Urinary bladder (tissue), 4 donors: ENCODE results near the gene DNAJB6. TPM values are rescaled to one million over a fixed set of nuclear protein-coding genes. Genes with fewer than 3 reads are reported as not detected.

Source experiments
- DNase-seq: peaks from one replicate; pipeline ENCODE4 v3.0.0-alpha.2; 2015; ENCODE audit errors: extremely low spot score
- H3K27ac ChIP-seq: one replicate; pipeline ENCODE4 v1.5.1; 2013; ENCODE audit warnings: low read depth, mild to moderate bottlenecking, moderate library complexity
- H3K36me3 ChIP-seq: one replicate; pipeline ENCODE4 v1.6.1; 2013; ENCODE audit warnings: mild to moderate bottlenecking, moderate library complexity; ENCODE audit not compliant: insufficient read depth
- H3K4me1 ChIP-seq: one replicate; pipeline ENCODE4 v1.6.1; 2013; ENCODE audit warnings: mild to moderate bottlenecking, moderate library complexity; ENCODE audit not compliant: insufficient read depth
- H3K4me3 ChIP-seq: one replicate; pipeline ENCODE4 v1.5.1; 2013; ENCODE audit warnings: low read depth, low read length
- WGBS: extraction: QIAGEN DNeasy Blood & Tissue Kit; methylation state at CpG from one replicate; pipeline ENCODE4 v1.1.7; 2013; 5-methylcytosine and 5-hydroxymethylcytosine counted together
- polyA plus RNA-seq: library from polyadenylated mRNA; stranded (reverse); fragments of 200-250 nt; gene quantifications from one replicate; pipeline ENCODE4 v1.2.3, GENCODE V29; 2013
- total RNA-seq: library from RNA; depleted of rRNA; stranded (reverse); fragments of >200 nt; gene quantifications from one replicate; pipeline ENCODE4 v1.2.3, GENCODE V29; 2014
- donor health status: healthy with polysubstance abuse.
- donor health status: healthy.

Gene DNAJB6
- total and polyA plus RNA-seq, 2 donors, result 90.4 to 137 TPM

DNA sequence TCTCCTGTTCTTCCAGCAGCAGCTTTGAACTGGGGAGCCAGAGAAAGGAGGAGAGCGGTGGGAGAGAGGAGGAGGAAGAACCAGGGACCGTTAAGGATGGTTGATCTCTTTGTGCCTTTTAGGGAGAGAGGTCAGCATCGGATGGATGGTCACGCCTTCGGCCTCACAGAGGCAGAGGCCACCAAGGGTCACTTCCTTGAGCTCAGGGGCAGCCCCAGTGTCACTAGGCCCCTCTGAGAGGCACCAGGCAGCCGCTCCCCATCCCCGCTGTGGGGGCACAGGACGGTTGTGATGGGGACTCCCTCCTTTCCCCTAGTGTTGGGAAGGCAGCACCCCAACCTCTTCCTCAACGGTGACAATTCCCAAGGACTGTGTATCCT is 121.4 kb downstream of the DNAJB6 start:
- WGBS, result 77% methylated on average over 9 of the region's 9 CpGs
- H3K36me3 ChIP-seq, result no peaks in the 10 kb centered on the region
- DNase-seq, result no peak
- no peaks in the 10 kb centered on the region for H3K4me1 ChIP-seq
- H3K27ac ChIP-seq, result no peak overlapping the region
- no peak overlapping the region for H3K4me3 ChIP-seq

DNA sequence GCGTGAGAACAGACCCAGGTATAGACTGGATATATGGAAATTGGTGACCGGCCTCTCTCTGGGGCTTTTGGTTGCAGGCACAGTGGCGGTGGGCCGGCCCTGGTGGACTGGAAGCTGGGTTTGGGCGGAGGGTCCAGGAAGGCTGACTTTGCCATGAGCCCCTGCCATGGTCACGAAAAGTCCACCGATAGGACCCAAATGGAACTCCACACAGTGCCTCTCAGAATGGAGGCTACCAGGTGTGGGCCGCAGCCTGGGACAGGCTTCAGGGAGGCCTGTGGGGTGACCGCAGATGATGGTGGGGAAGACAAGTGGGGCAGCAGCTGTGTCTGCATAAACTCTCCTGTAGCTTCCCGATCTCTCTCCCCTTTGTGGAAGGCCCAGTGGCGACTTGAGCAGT is 123.2 kb downstream of the DNAJB6 start:
- Histone ChIP-seq H3K4me3 (no peak overlapping the region), H3K36me3 (no peaks in the 10 kb centered on the region), H3K4me1 (no peaks in the 10 kb centered on the region), H3K27ac (no peak overlapping the region)
- WGBS, result 93% methylated on average over 11 of the region's 11 CpGs
- DNase-seq, result no peak

DNA sequence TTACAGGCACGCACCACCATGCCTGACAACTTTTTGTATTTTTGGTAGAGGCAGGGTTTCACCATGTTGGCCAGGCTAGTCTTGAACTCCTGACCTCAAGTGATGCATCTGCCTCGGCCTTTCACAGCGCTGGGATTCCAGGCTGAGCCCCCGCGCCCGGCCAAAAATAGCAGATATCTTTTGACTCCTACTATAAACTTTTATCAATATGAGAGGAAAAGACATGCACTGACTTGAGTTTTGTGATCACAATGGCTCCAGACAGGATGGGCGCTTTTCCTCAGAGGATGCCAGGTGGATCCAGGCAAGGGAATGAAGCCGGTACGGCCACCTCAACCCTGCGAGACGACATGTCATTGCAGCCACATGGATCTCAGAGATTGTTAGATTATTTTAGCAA is 123.9 kb downstream of the DNAJB6 start:
- Histone ChIP-seq H3K36me3 (no peaks in the 10 kb centered on the region), H3K27ac (no peak overlapping the region), H3K4me3 (no peak overlapping the region), H3K4me1 (no peaks in the 10 kb centered on the region)
- 46% methylated on average over 11 of the region's 11 CpGs for WGBS
- DNase-seq, result no peak

DNA sequence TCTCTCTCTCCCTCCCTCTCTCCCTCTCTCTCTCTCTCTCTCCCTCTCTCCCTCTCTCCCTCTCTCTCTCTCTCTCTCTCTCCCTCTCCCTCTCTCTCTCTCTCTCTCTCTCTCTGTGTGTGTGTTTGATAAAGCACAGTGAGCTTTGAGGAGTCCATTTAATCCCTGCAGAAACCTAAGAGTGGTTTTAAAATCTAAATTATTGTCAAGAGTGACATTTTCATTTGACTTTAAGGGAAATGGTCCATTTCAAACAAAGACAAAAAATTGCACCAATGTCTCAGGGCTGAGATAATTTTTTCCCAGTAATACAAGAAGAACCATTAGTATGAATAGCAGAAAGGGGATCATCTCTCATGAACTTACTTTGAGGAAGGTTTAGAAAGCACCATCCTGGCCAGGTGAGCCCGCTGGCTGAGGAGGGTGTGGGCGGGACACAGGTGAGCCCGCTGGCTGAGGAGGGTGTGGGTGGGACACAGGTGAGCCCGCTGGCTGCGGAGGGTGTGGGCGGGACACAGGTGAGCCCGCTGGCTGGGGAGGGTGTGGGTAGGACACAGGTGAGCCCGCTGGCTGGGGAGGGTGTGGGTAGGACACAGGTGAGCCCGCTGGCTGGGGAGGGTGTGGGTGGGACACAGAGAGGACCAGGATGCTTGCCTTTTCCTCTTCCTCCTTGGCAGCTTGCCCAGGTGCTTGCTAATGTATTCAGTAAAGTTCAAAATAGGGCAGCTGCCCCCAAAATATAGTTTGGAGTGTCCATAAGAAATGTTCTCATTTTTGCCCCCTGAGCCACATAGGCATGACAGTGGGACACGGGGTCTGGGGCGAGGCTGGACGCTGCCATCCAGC is 125.0 kb downstream of the DNAJB6 start:
- H3K27ac ChIP-seq, result no peak overlapping the region
- H3K4me3 ChIP-seq, result no peak overlapping the region
- 56% methylated on average over 12 of the region's 12 CpGs for WGBS
- no peaks in the 10 kb centered on the region for H3K4me1 ChIP-seq
- no peak for DNase-seq
- H3K36me3 ChIP-seq, result no peaks in the 10 kb centered on the region

DNA sequence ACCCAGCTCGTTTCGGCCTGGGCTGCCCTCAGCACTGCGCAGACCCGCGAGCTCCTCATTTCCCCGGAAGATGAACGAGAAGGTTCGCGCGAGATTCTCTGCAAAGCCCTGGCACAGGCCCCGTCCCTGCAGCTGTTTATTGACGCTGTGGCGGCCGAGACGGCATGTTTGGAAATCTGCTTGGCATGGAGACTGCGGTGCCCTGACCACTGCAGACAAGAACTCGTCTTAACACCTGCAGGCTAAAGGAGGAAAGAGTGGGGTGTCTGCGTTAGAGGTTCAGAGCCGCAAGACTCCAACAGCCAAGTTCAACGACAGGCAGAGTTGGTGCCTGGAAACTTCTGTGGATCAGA is 125.6 kb downstream of the DNAJB6 start:
- no peaks in the 10 kb centered on the region for H3K36me3 ChIP-seq
- no peak for DNase-seq
- WGBS, result 75% methylated on average over 20 of the region's 20 CpGs
- H3K4me3 ChIP-seq, result no peak overlapping the region
- no peak overlapping the region for H3K27ac ChIP-seq
- H3K4me1 ChIP-seq, result no peaks in the 10 kb centered on the region

DNA sequence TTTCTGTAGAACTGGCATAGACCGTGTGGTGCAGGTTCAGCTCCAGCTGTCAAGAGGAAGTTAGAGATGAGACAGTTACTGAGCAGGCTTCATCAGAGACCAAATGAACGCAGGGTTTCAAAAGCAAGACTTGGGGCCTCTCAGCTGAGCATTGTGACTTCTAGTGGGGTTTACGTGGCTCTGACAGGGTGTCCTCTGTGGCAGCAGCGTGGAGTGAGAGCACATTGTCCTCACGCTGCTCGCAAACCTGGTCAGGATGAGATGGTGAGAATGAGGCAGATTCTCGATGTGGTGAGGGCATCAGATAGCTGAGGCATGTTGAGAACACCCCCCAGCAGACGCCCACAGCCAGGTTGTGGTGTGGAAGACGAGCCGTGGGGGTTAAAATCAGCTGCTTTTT is 126.0 kb downstream of the DNAJB6 start:
- DNase-seq, result no peak
- no peak overlapping the region for H3K27ac ChIP-seq
- no peaks in the 10 kb centered on the region for H3K4me1 ChIP-seq
- whole genome bisulfite sequencing, result 57% methylated on average over 10 of the region's 10 CpGs
- H3K4me3 ChIP-seq, result no peak overlapping the region
- H3K36me3 ChIP-seq, result no peaks in the 10 kb centered on the region

DNA sequence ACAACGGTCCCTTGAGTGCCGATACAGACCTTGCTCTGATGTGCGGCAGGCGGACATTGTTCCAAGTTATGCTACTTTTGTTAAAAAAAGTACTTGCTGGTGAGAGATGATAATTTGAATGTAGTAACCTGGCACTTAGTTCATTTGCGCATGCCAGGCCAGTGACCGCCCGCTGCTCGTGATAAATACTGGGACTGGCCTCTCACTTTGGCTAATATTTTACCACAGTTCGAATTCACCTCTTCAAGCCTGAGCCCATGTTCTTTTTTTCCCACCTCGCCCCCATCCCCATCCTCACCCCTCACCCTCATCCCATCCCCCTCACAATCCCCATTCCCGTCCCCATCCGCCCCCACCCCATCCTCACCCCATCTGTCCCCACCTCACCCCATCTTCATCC is 126.4 kb downstream of the DNAJB6 start:
- DNase-seq, result no peak
- Histone ChIP-seq H3K4me3 (no peak overlapping the region), H3K4me1 (no peaks in the 10 kb centered on the region), H3K36me3 (no peaks in the 10 kb centered on the region), H3K27ac (no peak overlapping the region)
- 74% methylated on average over 12 of the region's 12 CpGs for WGBS

DNA sequence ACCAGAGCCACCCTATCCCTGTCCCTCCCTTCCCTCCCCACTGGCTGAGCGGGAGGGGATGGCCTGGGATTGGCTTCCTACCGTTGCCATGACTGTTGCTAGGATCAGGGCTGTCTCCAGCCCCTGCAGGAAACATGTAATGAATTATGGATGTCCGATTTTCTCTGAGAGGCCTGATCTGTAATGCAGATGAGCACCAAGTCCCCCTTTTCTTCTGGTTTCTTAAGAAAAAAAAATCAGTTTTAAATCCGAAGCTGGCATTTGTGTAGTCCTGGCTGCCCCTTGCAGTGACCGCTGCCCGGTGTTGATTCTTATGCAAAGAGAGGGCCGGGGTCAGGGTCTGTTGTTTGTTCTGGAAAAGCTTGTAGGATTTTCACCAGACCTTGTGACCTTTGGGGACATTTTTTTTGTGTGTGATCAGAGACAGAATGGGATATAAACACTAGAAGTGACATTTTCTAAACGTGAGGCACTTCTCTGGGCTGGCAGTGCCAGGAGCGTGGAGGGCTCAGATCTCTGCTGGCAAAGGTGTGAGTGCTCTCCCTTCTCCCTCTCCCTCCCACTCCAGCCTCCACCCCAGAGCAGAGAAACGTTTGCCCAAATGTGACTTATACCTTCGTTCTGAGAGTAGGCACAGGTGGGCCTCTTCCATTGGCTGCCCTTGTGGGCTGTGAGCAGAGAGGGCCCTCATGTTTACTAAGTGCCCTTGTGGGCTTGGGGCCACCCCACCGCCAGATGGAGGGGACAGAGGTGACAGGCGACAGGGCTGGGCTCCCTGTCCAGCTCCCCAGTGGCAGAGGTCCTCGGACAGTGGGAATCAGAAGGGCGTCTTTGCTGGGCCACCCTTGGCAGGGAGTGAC is 127.5 kb downstream of the DNAJB6 start:
- no peak for DNase-seq
- H3K4me3 ChIP-seq, result no peak overlapping the region
- H3K36me3 ChIP-seq, result no peaks in the 10 kb centered on the region
- no peak overlapping the region for H3K27ac ChIP-seq
- WGBS, result 39% methylated on average over 15 of the region's 15 CpGs
- no peaks in the 10 kb centered on the region for H3K4me1 ChIP-seq

DNA sequence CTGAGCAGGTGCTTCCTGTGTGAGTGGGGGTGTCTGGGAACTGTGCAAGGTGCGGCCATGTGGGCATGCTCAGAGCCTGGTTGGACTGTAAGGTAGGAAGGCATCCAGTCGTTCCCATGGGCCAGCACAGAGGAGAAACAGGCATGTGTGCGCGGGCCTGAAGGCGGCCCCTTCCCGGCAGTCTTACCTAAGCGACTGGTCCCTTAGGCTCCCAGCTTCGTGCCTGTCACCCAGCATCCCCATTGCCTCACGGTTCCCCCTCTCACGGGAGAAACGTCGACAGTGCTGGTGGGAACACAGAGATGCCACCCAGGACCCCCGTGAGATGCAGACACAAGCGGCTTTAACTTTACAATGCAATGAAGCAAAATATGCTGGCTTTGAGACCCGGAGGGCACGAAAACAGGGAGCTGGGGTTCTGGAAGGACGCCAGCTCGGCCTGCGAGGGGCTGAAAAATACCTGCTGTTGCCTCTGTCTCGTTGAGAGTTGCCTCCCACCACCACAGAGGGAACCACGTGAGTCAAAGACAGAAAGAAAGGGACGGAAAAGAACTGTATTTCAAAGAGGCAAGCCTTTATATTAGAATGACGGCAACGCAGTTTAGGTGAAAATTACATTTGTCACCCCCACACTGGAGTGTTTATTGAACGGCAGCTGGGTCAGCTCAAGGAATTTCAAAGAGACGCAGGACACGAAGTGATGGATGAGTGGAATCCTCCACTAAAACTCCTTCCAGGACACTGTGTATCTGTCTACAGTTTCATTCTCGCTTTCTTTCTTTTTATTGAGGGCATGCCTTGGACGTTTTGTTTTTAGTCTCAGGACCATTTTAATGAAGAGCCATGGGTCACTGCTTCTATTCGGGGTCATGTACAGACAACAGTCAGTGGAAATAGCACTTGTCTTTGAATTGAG is 128.4 kb downstream of the DNAJB6 start:
- no peaks in the 10 kb centered on the region for H3K36me3 ChIP-seq
- H3K4me3 ChIP-seq, result no peak overlapping the region
- no peaks in the 10 kb centered on the region for H3K4me1 ChIP-seq
- WGBS, result 28% methylated on average over 30 of the region's 30 CpGs
- no peak for DNase-seq
- H3K27ac ChIP-seq, result no peak overlapping the region

DNA sequence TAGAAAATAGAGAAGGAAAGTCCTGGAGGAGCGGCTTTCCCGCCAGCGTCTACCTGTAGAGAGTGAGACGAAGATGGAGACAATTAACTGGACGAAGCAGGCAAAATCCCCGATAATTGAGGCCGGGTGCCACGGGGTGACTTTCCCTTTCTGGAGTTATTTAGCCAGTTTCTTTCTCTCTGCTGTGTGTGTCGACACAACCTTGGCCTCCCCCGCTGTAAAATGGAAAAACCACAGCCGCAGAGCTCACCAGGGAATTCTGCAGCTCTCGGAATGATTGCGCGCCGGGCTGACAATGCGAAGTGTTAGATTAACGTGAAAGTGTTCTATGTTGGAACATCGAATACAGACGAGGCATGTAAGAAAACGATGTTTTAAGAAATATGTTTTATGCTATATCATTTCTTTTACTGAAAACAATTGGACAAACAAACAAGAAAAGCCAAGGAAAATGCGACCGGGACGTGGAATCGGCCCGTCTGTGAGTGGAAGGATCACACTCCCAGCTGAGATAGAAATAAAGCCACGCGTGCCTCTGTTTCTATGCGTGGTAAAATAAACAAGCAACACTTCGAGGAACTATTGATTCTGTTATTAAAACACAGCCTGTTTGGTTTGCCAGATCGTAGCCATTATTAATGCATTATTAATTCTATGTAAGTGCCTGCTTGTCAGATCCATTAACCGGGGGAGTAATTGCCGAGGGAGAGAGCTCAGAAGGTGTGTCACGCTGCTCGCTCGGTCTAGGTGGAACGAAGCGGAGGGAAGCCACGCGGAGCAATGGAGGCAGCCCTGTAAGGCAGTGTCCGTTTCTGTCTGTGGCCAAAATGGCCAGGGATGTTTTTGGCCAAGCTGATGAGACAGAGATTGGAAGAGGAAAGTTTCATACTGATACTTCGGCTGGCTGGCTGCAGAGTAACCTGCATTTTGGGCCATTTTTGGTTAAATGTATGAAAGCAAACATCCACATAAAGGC is 129.4 kb downstream of the DNAJB6 start:
- H3K27ac ChIP-seq, result no peak overlapping the region
- WGBS, result 76% methylated on average over 41 of the region's 41 CpGs
- DNase-seq, result no peak
- no peaks in the 10 kb centered on the region for H3K36me3 ChIP-seq
- H3K4me1 ChIP-seq, result no peaks in the 10 kb centered on the region
- H3K4me3 ChIP-seq, result no peak overlapping the region

DNA sequence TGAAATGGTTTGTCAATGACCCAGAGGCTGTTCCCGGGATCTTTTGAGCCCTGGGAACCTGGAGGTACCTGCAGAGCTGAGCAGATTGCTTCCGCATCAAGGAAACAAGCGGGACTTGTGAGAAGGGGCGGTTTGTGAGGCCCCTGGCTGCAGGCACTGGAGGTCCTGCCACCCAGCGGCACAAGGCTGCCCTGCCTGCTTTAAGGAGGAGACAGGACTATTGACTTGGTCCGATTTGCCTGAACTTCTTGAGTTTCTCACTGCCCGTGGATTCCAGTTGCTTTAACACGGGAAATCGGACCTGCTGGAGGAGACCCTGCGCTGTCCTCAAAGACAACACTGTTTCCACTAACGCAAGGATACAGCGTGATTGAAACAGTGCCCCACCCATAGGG is 130.1 kb downstream of the DNAJB6 start:
- Histone ChIP-seq H3K36me3 (no peaks in the 10 kb centered on the region), H3K4me3 (no peak overlapping the region), H3K4me1 (no peaks in the 10 kb centered on the region), H3K27ac (no peak overlapping the region)
- DNase-seq, result no peak
- WGBS, result 74% methylated on average over 12 of the region's 12 CpGs
